H1 (cell line): ENCODE results near the gene TRABD. TPM values are rescaled to one million over a fixed set of nuclear protein-coding genes. Genes with fewer than 3 reads are reported as not detected.

Experiments
- CTCF ChIA-PET: fragments of 300-600 bp; sonication (Branson Sonifier 250); formaldehyde crosslinking; loops from one replicate; lab custom pipeline; 2021; ENCODE audit not compliant: partially characterized antibody; lab: Charles Lee
- POLR2A ChIA-PET: fragments of 300-600 bp; sonication (Branson Sonifier 250); formaldehyde crosslinking; loops from one replicate; lab custom pipeline; 2021; ENCODE audit warnings: inconsistent platforms; ENCODE audit not compliant: partially characterized antibody; lab: Charles Lee
- DNase-seq, 2 experiments: peaks; one replicate each; pipeline versions ENCODE4 v3.0.0 to v3.0.0-alpha.2; 2010 to 2022; ENCODE audit warnings: low spot score in 2 of 2, low read depth in 1 of 2, mixed read lengths in 1 of 2
- FAIRE-seq: peaks from 2 replicates; lab custom pipeline; 2011; peaks lifted over from hg19 to GRCh38; lab: Jason Lieb, UNC
- H2AFZ ChIP-seq: 2 replicates; pipeline ENCODE4 v1.8.1; 2012; ENCODE audit warnings: low read length, inconsistent platforms
- H2AK5ac ChIP-seq: 2 replicates; pipeline ENCODE4 v1.6.1; 2013; ENCODE audit warnings: low read depth, low read length
- H2BK120ac ChIP-seq: replicated peaks from 2 replicates; pipeline ENCODE3; 2013; ENCODE audit warnings: low read depth, low read length, inconsistent platforms
- H2BK12ac ChIP-seq: 2 replicates; pipeline ENCODE4 v1.6.1; 2013; ENCODE audit warnings: low read depth, low read length
- H2BK15ac ChIP-seq: 2 replicates; pipeline ENCODE4 v1.6.1; 2013; ENCODE audit warnings: low read length
- H2BK20ac ChIP-seq: 2 replicates; pipeline ENCODE4 v1.6.1; 2013; ENCODE audit warnings: low read length
- H2BK5ac ChIP-seq: 2 replicates; pipeline ENCODE4 v1.6.1; 2013; ENCODE audit warnings: low read depth, low read length
- H3K14ac ChIP-seq: 2 replicates; pipeline ENCODE4 v1.6.1; 2013; ENCODE audit warnings: inconsistent platforms; ENCODE audit not compliant: insufficient read length
- H3K18ac ChIP-seq: 2 replicates; pipeline ENCODE4 v1.6.1; 2013; ENCODE audit warnings: low read length; ENCODE audit errors: extremely low read depth
- H3K23ac ChIP-seq: 2 replicates; pipeline ENCODE4 v1.6.1; 2013; ENCODE audit warnings: inconsistent platforms; ENCODE audit not compliant: insufficient read length
- H3K23me2 ChIP-seq: 2 replicates; pipeline ENCODE4 v1.6.1; 2013; ENCODE audit warnings: low read depth, low read length
- H3K27ac ChIP-seq: 2 replicates; pipeline ENCODE4 v1.6.1; 2011; ENCODE audit warnings: low read depth, low read length, inconsistent platforms
- H3K27me3 ChIP-seq, 4 experiments: replicated peaks in 1 of 4; 1 replicate in 1 of 4; 2 replicates in 3 of 4; pipeline versions ENCODE4 v1.6.1 to v1.8.1; 2011 to 2013; ENCODE audit warnings: low read length in 3 of 4, mild to moderate bottlenecking in 3 of 4, inconsistent platforms in 2 of 4, mixed read lengths in 2 of 4, moderate library complexity in 1 of 4; ENCODE audit not compliant: control insufficient read depth in 3 of 4, insufficient read depth in 3 of 4; ENCODE audit errors: extremely low read depth in 1 of 4
- H3K36me3 ChIP-seq, 4 experiments: 2 replicates each; pipeline versions ENCODE4 v1.6.1 to v1.8.1; 2011 to 2013; ENCODE audit warnings: mild to moderate bottlenecking in 4 of 4, low read length in 3 of 4, moderate library complexity in 2 of 4, control low read depth in 1 of 4, inconsistent platforms in 1 of 4; ENCODE audit not compliant: insufficient read depth in 4 of 4, control insufficient read depth in 2 of 4
- H3K4ac ChIP-seq: replicated peaks from 2 replicates; pipeline ENCODE3; 2013; ENCODE audit warnings: low read length, low read depth, mixed read lengths, inconsistent platforms; ENCODE audit not compliant: insufficient read length
- H3K4me1 ChIP-seq, 4 experiments: replicated peaks in 1 of 4; 1 replicate in 1 of 4; 2 replicates in 3 of 4; pipeline versions ENCODE4 v1.6.1 to v1.8.1; 2011 to 2013; ENCODE audit warnings: low read length in 3 of 4, inconsistent platforms in 2 of 4, mixed read lengths in 1 of 4; ENCODE audit not compliant: insufficient read depth in 4 of 4, control insufficient read depth in 3 of 4
- H3K4me2 ChIP-seq, 2 experiments: 2 replicates each; pipeline versions ENCODE4 v1.6.1 to v1.8.1; 2011 to 2013; ENCODE audit warnings: low read depth in 2 of 2, low read length in 2 of 2, control low read depth in 1 of 2, inconsistent platforms in 1 of 2, mild to moderate bottlenecking in 1 of 2; ENCODE audit not compliant: insufficient read depth in 1 of 2
- H3K4me3 ChIP-seq, 4 experiments: fragments of 200-600, 300-600 bp in 1 of 4; sonication (generic), shearing (Covaris generic), sonication (Bioruptor Twin) in 1 of 4; 2 replicates each; pipeline versions ENCODE4 v1.5.1 to v1.8.1; 2011 to 2016; ENCODE audit warnings: low read length in 4 of 4, low read depth in 3 of 4, control low read depth in 2 of 4, inconsistent platforms in 2 of 4, mild to moderate bottlenecking in 2 of 4, mixed read lengths in 1 of 4, moderate library complexity in 1 of 4; ENCODE audit not compliant: insufficient read depth in 2 of 4; ENCODE audit errors: extremely low read depth in 1 of 4
- H3K56ac ChIP-seq: replicated peaks from 2 replicates; pipeline ENCODE3; 2013; ENCODE audit warnings: low read depth, mild to moderate bottlenecking, mixed read lengths, low read length, inconsistent platforms; ENCODE audit not compliant: insufficient read length
- H3K79me1 ChIP-seq: 2 replicates; pipeline ENCODE4 v1.6.1; 2013; ENCODE audit warnings: low read depth, low read length, control low read depth
- H3K79me2 ChIP-seq, 2 experiments: 2 replicates each; pipeline versions ENCODE4 v1.6.1 to v1.8.1; 2012 to 2013; ENCODE audit warnings: low read length in 2 of 2, mild to moderate bottlenecking in 2 of 2, inconsistent platforms in 1 of 2; ENCODE audit not compliant: insufficient read depth in 2 of 2, control insufficient read depth in 1 of 2
- H3K9ac ChIP-seq, 4 experiments: replicated peaks in 1 of 4; 1 replicate in 1 of 4; 2 replicates in 3 of 4; pipeline versions ENCODE4 v1.6.1 to v1.8.1; 2011 to 2013; ENCODE audit warnings: low read depth in 3 of 4, low read length in 3 of 4, control low read depth in 2 of 4, mild to moderate bottlenecking in 2 of 4, moderate library complexity in 2 of 4, inconsistent platforms in 1 of 4; ENCODE audit errors: extremely low read depth in 1 of 4
- H3K9me3 ChIP-seq, 2 experiments: 2 replicates each; pipeline versions ENCODE4 v1.6.1 to v1.8.1; 2012 to 2013; ENCODE audit warnings: mild to moderate bottlenecking in 2 of 2, moderate library complexity in 2 of 2, control low read depth in 1 of 2, inconsistent platforms in 1 of 2, low read depth in 1 of 2, low read length in 1 of 2, mixed read lengths in 1 of 2; ENCODE audit not compliant: insufficient read depth in 2 of 2
- H4K20me1 ChIP-seq, 2 experiments: replicated peaks in 1 of 2; 2 replicates each; pipeline versions ENCODE3 to v1.8.1; 2011 to 2013; ENCODE audit warnings: inconsistent platforms in 2 of 2, low read length in 2 of 2, mild to moderate bottlenecking in 1 of 2; ENCODE audit not compliant: insufficient read depth in 2 of 2, control insufficient read depth in 1 of 2
- H4K5ac ChIP-seq: 2 replicates; pipeline ENCODE4 v1.6.1; 2013; ENCODE audit warnings: low read length, low read depth, mixed read lengths, inconsistent platforms; ENCODE audit not compliant: insufficient read length
- H4K8ac ChIP-seq: 2 replicates; pipeline ENCODE4 v1.8.0; 2013; ENCODE audit warnings: mild to moderate bottlenecking, moderate library complexity, low read length, inconsistent platforms; ENCODE audit not compliant: insufficient read depth; ENCODE audit errors: extremely low read depth
- H4K91ac ChIP-seq: replicated peaks from 2 replicates; pipeline ENCODE3; 2013; ENCODE audit warnings: low read length, mixed read lengths, inconsistent platforms; ENCODE audit not compliant: insufficient read length
- ASH2L ChIP-seq: fragments of 200-600, 300-600 bp; sonication (generic); IDR thresholded peaks from one replicate; pipeline ENCODE4 v1.7.1; 2017; ENCODE audit warnings: low read length
- BCL11A ChIP-seq, 2 experiments: IDR thresholded peaks; one replicate each; pipeline ENCODE4 v1.6.1; 2011; ENCODE audit warnings: low read depth in 2 of 2, low read length in 2 of 2, mild to moderate bottlenecking in 2 of 2
- CBX8 ChIP-seq: fragments of 300-800, 300-1000 bp; sonication (generic); IDR thresholded peaks from 2 replicates; pipeline ENCODE4 v1.7.1; 2016; ENCODE audit warnings: low read depth, low read length, borderline replicate concordance
- CTCF ChIP-seq, 3 experiments: IDR thresholded peaks; 1 replicate in 2 of 3; 2 replicates in 1 of 3; pipeline versions ENCODE4 v1.5.1 to v1.6.1; 2011; ENCODE audit warnings: low read length in 3 of 3, mild to moderate bottlenecking in 3 of 3, inconsistent platforms in 2 of 3, low read depth in 1 of 3, moderate library complexity in 1 of 3; ENCODE audit not compliant: insufficient read depth in 1 of 3; ENCODE audit errors: control extremely low read depth in 1 of 3
- FOSL1 ChIP-seq: IDR thresholded peaks from 2 replicates; pipeline ENCODE4 v1.6.1; 2011; ENCODE audit warnings: mild to moderate bottlenecking, low read depth, low read length, moderate library complexity; ENCODE audit not compliant: insufficient read depth
- NRF1 ChIP-seq: IDR thresholded peaks from 2 replicates; pipeline ENCODE4 v1.6.1; 2011; ENCODE audit warnings: mild to moderate bottlenecking, low read depth, low read length, improper control_type of control experiment
- POU5F1 ChIP-seq: IDR thresholded peaks from 2 replicates; pipeline ENCODE4 v1.6.1; 2011; ENCODE audit warnings: low read depth, mild to moderate bottlenecking, low read length, moderate library complexity
- SIRT6 ChIP-seq: IDR thresholded peaks from one replicate; pipeline ENCODE4 v1.7.1; 2012; ENCODE audit warnings: low read length, inconsistent platforms
- SP2 ChIP-seq: IDR thresholded peaks from 2 replicates; pipeline ENCODE4 v1.6.1; 2012; ENCODE audit warnings: mild to moderate bottlenecking, low read length, inconsistent platforms
- SRF ChIP-seq: IDR thresholded peaks from 2 replicates; pipeline ENCODE4 v1.6.1; 2011; ENCODE audit warnings: mild to moderate bottlenecking, low read depth, low read length, moderate library complexity
- WGBS, 2 experiments: shearing (Covaris generic) in 1 of 2; methylation state at CpG; one replicate each; pipeline versions ENCODE4 v1.1.6 to v1.1.7; 2013 to 2015; ENCODE audit warnings: low lambda C conversion rate in 2 of 2, mixed read lengths in 2 of 2, inconsistent platforms in 1 of 2, low coverage in 1 of 2, missing lambda C conversion rate in 1 of 2; ENCODE audit not compliant: insufficient replicate concordance in 2 of 2, insufficient coverage in 1 of 2, insufficient read length in 1 of 2; ENCODE audit errors: extremely low coverage in 1 of 2, missing lambda C conversion rate in 1 of 2; 5-methylcytosine and 5-hydroxymethylcytosine counted together
- polyA plus RNA-seq, 7 experiments: library from polyadenylated mRNA; depleted of rRNA in 3 of 7; stranded (reverse) in 5 of 7; unstranded in 2 of 7; fragments of >200 nt in 5 of 7; fragments of 200-250 nt in 2 of 7; gene quantifications; 1 replicate in 5 of 7; 2 replicates in 1 of 7; 4 replicates in 1 of 7; pipeline versions ENCODE4 v1.2.1 to v1.2.3, GENCODE V29; 2011 to 2013; ENCODE audit warnings: missing spikeins in 2 of 7, mixed read lengths in 2 of 7
- total RNA-seq: library from RNA; stranded (reverse); fragmentation: NEBNext Ultra II Directional; extraction: Animal tissue kit (Norgen Biotek cat#: 25700); gene quantifications from 2 replicates; pipeline ENCODE4 v1.2.1, GENCODE V29; 2021
- TF ChIP-seq, protein P1 (sequence below): IDR thresholded peaks from 2 replicates; pipeline ENCODE4 v1.6.1; 2012; ENCODE audit warnings: inconsistent platforms

Gene TRABD
- total and polyA plus RNA-seq, 2 of the 8 experiments (the other 6 are each of a cell fraction or from before 2014, with no cell fraction given), result 44.2 to 57.5 TPM

DNA sequence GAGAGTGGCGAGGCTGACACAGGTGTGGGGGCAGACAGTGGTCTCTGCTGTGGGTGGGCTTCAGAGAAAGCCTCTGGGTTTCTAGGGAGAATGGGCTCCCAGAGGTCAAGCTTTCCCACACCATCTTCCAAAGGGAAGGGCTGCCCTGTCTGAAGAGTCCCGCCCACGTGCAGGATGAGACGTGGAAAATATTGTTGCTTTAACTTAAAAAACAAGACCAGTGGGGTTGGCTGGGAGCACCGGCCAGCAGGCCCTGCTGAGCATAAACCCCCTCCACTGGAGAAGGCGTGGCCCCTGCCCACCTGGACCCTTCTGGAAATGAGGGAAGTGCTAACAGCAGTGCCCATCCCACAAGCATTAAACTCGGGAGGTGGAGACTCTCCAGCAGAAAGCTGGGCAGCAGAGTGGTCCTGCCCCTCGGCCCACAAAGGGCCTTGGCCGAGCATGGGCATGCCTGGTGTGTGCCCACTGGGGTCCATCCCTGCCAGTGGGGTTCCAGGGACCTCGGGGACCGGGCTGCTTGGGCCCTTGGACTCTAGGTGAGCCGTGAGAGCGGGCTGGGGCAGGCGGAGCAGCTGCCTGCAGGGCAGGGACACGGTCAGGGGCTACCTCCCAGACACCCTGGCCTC lies 30.5 kb downstream of the TRABD start:
- 94% methylated on average over 15 of the region's 15 CpGs; no CpG with 5 or more reads in 1 of the 2 experiments for whole genome bisulfite sequencing, 2 experiments
- H2BK15ac ChIP-seq, result no peak overlapping the region
- H3K23ac ChIP-seq, result no peak overlapping the region
- no peaks in the 10 kb centered on the region; a peak in 1 of 4 replicates for H3K9me3 ChIP-seq
- H3K18ac ChIP-seq, result no peak overlapping the region
- H2BK5ac ChIP-seq, result no peak overlapping the region
- H4K91ac ChIP-seq, result no peak overlapping the region
- H2BK120ac ChIP-seq, result no peak overlapping the region
- H3K27me3 ChIP-seq, result no peaks in the 10 kb centered on the region
- DNase-seq, result no peak
- H3K9ac ChIP-seq, result no peak overlapping the region
- no peak overlapping the region for H3K4me2 ChIP-seq
- no peak overlapping the region for H3K14ac ChIP-seq
- no peaks in the 10 kb centered on the region for H3K23me2 ChIP-seq
- no peak overlapping the region for H3K4me3 ChIP-seq
- H4K8ac ChIP-seq, result no peak overlapping the region
- no peak overlapping the region for H3K27ac ChIP-seq
- H3K4ac ChIP-seq, result no peak overlapping the region
- H2BK12ac ChIP-seq, result no peak overlapping the region
- peaks cover 1% of the 10 kb centered on the region; the same call in 1 of the 2 replicates for H3K79me1 ChIP-seq
- no peak overlapping the region for H2AK5ac ChIP-seq
- ChIA-PET POLR2A (interaction anchor here (0.6 to 2.8 kb wide), 4 partner anchors 8 to 125 kb away, joined by 3 to 10 read pairs (median 5); no protein-coding TSS in a partner anchor), CTCF (interaction anchor here (0.7 kb wide), 1 partner anchor 60 kb away, joined by 3 read pairs; no protein-coding TSS in a partner anchor)
- no peak overlapping the region for H2AFZ ChIP-seq
- no peak for FAIRE-seq
- peaks cover 8 to 48% (median 32%) of the 10 kb centered on the region in 4 experiments for H3K36me3 ChIP-seq
- no peak overlapping the region for H4K5ac ChIP-seq
- H4K20me1 ChIP-seq, result peaks cover 9 to 30% of the 10 kb centered on the region in 2 experiments
- H3K4me1 ChIP-seq, result peaks cover 0 to 11% (median 2%) of the 10 kb centered on the region in 4 experiments; a peak in 3 of 7 replicates
- H3K79me2 ChIP-seq, result peaks cover 0 to 11% of the 10 kb centered on the region in 2 experiments; a peak in 1 of 4 replicates
- no peak overlapping the region for H3K56ac ChIP-seq
- no peak overlapping the region for H2BK20ac ChIP-seq
- no peak for TF ChIP-seq SRF
- no peak for TF ChIP-seq POU5F1
- TF ChIP-seq BCL11A (IDR thresholded peaks at IDR 0.05; ENCODE audit: low read depth in 2 of 2, low read length in 2 of 2), result no peak
- no peak for TF ChIP-seq ASH2L
- TF ChIP-seq SP2, result no peak
- no peak for TF ChIP-seq CTCF (IDR thresholded peaks at IDR 0.05; ENCODE audit: control extremely low read depth in 1 of 3, insufficient read depth in 1 of 3, low read depth in 1 of 3, low read length in 3 of 3)
- no peak for TF ChIP-seq CBX8
- TF ChIP-seq, protein P1, sequence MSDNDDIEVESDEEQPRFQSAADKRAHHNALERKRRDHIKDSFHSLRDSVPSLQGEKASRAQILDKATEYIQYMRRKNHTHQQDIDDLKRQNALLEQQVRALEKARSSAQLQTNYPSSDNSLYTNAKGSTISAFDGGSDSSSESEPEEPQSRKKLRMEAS, result no peak
- TF ChIP-seq SIRT6, result no peak
- no peak for TF ChIP-seq FOSL1
- no peak for TF ChIP-seq NRF1
